NB4 (cell line): ENCODE results near the gene DPYD.

Source experiments
- CTCF ChIP-seq: IDR thresholded peaks from one replicate; pipeline ENCODE4 v1.5.1; 2012; ENCODE audit warnings: low read depth, low read length
- MYC ChIP-seq: IDR thresholded peaks from 2 replicates; pipeline ENCODE4 v1.6.1; 2011; ENCODE audit warnings: low read depth, low read length
- POLR2A ChIP-seq: IDR thresholded peaks from 2 replicates; pipeline ENCODE4 v1.6.1; 2011; ENCODE audit warnings: mild to moderate bottlenecking; ENCODE audit not compliant: insufficient read length; ENCODE audit errors: extremely low read depth

- TF ChIP-seq CTCF (no peak), MYC (no peak), POLR2A (no peak)
These were observed 11.6 kb downstream of the DPYD start for GRCh38 chr1:97909266-97909665.
